IPS-18c (cell line): Measurements from ENCODE around the gene SHB.

Experiments used
- H3K4me3 ChIP-seq: 2 replicates; pipeline ENCODE4 v1.7.0; 2013; ENCODE audit warnings: low read depth, mild to moderate bottlenecking, low read length, moderate library complexity; ENCODE audit not compliant: insufficient read depth
- H3K9me3 ChIP-seq: one replicate; pipeline ENCODE4 v1.6.1; 2013; ENCODE audit warnings: mild to moderate bottlenecking, low read length, moderate library complexity; ENCODE audit not compliant: control insufficient read depth, insufficient read depth

Gene SHB

GRCh38 chr9:38067859-38068681, 957 bp downstream of the SHB start:
- H3K4me3 ChIP-seq = peak overlapping the region; percentile 62

DNA sequence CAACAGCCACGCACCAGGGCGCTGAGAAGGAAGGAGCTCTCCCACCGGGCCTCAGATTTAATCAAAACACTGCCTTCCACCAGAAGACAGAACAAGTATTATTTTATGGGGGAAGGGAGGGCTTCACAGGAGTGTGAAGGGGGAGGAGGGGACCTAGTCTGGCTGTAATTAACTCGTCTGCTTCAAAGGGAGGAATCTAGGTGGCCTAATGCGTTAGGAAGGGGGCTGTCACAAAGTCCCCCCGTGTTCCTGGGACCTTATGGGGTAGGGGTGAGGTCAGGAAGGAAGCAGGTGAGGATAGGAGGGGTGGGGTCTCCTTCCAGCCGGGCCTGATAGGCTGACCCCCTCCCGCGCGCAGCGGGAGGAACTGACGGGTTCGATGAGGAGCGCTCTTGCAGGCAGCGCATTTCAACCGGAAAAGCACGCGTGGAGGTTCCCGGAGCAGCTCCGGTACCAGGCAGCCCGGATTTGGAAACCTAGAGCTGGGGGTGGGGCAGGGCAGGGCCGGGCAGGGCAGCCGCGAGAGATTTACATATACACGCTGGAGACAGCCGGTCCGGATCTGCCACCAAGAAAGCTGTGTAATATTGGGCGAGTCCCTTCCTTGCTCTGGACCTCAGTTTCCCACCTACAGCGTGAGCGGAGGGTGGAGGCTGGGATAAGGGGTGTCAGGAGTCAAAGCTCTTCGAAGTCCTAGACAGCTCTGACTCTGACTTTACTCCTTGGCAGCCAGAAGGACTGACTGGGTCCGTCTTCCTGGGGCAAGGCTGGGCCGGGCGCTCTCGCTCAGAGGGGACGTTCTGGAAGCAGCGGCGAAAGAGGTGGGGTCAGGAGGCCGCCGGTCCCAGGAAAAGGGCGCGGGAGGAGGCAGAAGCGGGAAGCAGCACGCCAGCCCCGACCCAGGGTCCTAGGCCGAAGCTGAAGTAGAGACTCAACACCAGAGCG, 1.8 kb downstream of the SHB start:
- H3K4me3 ChIP-seq = peak overlapping the region; percentile 62
- H3K9me3 ChIP-seq = no peaks in the 10 kb centered on the region

More at GRCh38 chr9:38067859-38068681, 957 bp downstream of the SHB start:
- H3K9me3 ChIP-seq = no peaks in the 10 kb centered on the region

GRCh38 chr9:38066197-38066913, 2.7 kb downstream of the SHB start:
- peak overlapping the region; percentile 62 for H3K4me3 ChIP-seq
- H3K9me3 ChIP-seq = no peaks in the 10 kb centered on the region

DNA sequence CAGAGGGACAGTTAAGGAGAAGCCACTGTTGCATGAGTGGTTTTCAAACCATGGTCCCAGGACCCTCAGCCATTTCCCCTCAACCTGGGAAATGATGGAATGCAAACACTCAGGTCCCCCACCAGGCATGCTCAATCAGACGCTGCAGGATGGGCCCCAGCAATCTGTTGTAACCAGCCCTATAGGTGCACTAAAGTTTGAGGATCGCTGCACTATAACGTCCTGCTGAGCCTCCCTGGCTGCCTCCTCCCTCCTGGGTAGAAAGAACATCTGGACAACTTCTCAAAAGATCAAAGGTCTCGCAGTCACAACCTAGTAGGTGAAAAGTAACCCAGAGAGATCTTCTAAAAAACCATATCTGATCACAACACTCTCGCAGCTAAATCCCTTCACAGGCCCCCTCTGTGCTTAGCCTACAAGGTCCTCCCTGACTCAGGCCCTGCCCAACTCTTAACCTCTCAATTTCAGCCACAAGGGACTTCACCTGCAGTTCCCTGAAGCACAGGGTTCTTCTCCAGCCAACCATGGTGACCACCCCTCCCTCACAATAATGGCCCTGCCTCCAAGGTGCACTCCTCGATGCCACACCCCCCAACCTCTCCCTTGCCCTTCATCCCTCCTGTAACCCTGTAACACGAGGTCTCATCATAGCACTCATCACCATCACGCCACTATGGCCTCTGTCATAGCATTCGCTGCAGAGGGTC, 3.5 kb downstream of the SHB start:
- Histone ChIP-seq H3K4me3 (peak overlapping the region; percentile 29; the same call in 1 of the 2 replicates), H3K9me3 (no peaks in the 10 kb centered on the region)

- no peak overlapping the region for H3K4me3 ChIP-seq
- H3K9me3 ChIP-seq = no peaks in the 10 kb centered on the region
Observed at GRCh38 chr9:38064842-38065368, 4.1 kb downstream of the SHB start.

DNA sequence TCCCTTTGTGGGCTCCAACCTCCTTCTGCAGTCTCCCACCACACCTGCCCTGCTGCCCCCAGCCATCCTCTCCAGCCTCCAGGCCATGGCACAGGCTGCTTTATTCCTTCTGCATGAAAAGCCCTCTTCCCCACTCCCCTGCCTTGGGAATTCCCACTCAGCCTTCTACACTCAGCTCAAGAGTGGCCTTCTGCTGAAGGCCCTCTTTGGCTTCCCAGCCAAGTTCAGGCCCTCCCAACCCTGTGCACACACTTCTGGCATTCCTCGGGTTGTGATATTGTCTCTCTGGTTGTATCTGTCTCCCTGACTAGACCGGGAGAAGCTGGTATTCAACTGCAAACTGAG, 5.7 kb downstream of the SHB start:
- peak overlapping the region; percentile 4; the same call in 1 of the 2 replicates for H3K4me3 ChIP-seq
- no peaks in the 10 kb centered on the region for H3K9me3 ChIP-seq

- Histone ChIP-seq H3K9me3 (no peaks in the 10 kb centered on the region), H3K4me3 (no peak overlapping the region)
Observed at GRCh38 chr9:38062498-38063362, 6.3 kb downstream of the SHB start.

DNA sequence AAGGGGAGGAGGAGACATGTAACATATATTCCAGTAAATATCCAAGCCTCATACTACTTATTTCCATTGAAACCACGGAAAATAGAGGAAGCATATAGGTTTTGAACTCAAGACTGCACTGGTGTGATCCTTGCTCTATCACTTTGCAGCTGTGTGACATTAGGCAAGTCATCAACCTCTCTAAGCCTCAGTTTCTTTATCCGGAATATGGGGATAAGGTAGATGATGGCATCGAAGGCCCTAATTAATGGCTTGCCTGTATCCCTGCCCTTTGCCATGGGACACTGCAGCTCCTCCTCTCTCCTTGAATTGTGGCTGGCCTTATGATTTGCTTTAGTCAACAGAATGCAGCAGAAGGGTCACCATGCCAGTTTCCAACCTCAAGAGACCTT, 6.9 kb downstream of the SHB start:
- Histone ChIP-seq H3K4me3 (no peak overlapping the region), H3K9me3 (no peaks in the 10 kb centered on the region)

GRCh38 chr9:38061326-38061977, 7.6 kb downstream of the SHB start:
- no peak overlapping the region for H3K4me3 ChIP-seq
- no peaks in the 10 kb centered on the region for H3K9me3 ChIP-seq

- H3K9me3 ChIP-seq = no peaks in the 10 kb centered on the region
Observed at GRCh38 chr9:38060681-38061080, 8.3 kb downstream of the SHB start.

GRCh38 chr9:38059233-38059936, 9.6 kb downstream of the SHB start:
- Histone ChIP-seq H3K4me3 (no peak overlapping the region), H3K9me3 (no peaks in the 10 kb centered on the region)

More at GRCh38 chr9:38060681-38061080, 8.3 kb downstream of the SHB start:
- H3K4me3 ChIP-seq = no peak overlapping the region

DNA sequence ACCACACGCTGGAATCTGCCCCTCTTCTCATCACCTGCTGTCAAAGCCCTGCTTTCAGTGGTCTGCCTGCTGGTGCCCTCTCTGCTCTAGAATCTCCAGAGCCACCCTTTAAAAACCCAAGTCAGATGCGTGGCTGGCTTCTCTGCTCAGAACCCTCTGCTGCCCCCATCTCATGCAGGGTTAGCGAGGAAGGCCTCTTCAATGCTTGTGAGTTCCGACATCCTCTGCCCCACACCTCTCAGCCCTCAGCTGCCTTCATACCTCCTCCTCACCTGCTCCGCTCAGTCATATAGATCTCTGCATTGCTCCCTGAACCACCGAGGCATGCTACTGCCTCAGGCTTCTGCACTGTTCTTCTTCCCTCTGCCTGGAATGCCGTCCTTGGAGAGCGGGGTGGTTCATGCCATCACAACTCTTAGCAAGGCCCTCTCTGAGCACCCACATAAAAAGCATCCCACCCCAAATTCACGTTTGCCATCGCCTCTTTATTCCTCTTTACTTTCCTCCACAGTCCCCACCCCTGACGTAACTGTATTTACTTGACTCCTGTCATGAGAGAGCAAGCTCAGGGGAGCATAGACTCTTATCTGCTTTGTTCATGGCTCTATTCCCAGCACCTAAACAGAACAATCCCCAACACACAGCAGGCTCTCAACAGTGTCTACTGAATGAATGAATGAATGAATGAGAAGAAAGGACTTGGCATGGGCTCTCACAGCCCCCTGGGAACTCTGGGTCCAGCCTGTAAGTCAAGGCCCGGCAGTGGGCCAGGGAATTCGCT, 10.4 kb downstream of the SHB start:
- no peak overlapping the region for H3K4me3 ChIP-seq
- no peaks in the 10 kb centered on the region for H3K9me3 ChIP-seq

- Histone ChIP-seq H3K9me3 (no peaks in the 10 kb centered on the region), H3K4me3 (no peak overlapping the region)
Observed at GRCh38 chr9:38057416-38058195, 11.4 kb downstream of the SHB start.

- H3K4me3 ChIP-seq = no peak overlapping the region
- H3K9me3 ChIP-seq = no peaks in the 10 kb centered on the region
Observed at GRCh38 chr9:38054653-38055052, 14.4 kb downstream of the SHB start.
